HG03558 (cell line): ENCODE measurements around the gene PLOD2.
"Not testable (repeated sequence)": the region's sequence is repeated elsewhere in the genome, so short reads cannot be mapped to it uniquely, and the experiment has no call there.

Experiments used
- ATAC-seq: cut with Tn5 transposase; IDR thresholded peaks from one replicate; pipeline ENCODE4 v1.9.1; 2021; ENCODE audit warnings: moderate number of reproducible peaks; ENCODE audit not compliant: unreplicated experiment; ENCODE audit errors: extremely low read depth

The PLOD2 gene

DNA sequence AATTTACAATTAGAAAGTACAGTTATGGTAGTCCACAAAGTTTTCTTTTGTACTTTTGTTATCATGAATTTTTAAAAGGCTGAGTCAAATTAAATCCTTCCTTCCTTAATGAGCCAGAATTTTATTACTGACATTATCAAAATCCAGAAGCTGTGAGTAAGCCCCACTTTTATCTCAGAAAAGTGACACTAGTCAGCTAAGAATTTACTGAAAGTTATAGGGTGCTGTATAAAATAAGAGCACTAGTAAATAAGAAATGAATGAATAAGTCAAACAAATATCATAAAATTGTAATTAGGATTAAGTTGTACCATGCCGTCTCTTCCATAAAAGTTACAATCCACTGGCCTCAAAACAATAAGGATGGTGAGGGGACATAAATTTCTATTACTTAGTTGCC, 15.3 kb downstream of the PLOD2 start:
- no peak for ATAC-seq

DNA sequence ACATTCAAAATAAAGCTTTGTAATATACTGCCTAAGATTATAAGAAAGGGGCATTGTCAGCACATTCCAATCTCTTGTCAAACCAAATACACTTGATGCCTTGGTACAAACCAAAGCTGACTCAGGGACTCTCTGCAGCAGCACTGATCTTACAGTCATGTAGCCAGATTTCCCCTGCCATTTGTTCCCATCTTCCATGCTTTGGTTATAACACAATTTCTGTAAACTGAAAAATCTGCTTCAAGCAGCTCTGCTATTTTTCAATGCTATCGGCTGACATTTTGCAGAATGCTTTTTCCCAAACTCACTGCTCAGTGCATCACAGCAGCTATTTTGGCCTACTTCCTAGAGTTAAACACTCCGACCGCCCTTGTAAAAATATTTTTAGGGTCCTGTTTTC, 18.2 kb downstream of the PLOD2 start:
- no peak for ATAC-seq

DNA sequence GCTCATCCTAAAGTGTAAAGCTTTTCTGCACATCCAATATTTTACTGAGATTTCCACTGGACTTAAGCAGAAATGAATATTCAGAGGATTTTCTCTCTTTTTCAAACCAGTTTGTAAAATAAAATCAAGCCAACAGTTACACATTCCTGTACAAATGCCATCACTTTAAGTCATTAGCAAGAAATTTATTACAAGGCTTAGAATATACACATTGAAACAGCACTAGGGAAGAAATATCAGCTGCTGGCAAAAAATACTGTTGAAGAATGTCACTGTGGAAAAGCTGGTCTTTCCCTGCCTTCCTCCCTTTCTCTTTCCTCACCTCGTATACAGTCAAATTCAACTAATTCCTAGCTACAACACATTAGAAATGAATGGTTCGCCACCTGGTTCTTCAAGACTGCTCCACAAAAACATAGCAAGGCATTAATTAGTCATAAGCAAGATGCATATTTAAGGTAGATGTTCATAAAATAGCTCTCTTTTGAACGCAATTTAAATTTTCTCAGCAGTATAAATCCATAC, 21.3 kb downstream of the PLOD2 start:
- no peak for ATAC-seq

DNA sequence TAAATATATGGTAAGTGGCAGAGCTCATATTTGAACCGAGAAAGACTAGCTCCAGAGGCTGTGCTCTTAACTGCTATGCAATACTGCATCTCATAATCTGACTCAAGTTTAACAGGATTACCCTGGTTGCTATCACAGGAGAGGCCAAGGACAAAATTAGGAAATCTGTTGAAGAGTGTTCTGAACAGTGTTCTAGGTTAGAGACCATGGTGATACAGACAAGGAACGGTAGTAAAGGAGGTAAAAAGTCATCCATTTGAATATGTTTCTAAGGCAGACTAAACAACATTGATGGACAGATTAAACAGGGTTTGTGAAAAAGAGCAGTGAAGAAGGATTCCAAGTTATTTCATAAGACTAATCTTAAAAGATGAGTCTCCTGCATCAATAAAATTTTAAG, 22.1 kb downstream of the PLOD2 start:
- no peak for ATAC-seq

DNA sequence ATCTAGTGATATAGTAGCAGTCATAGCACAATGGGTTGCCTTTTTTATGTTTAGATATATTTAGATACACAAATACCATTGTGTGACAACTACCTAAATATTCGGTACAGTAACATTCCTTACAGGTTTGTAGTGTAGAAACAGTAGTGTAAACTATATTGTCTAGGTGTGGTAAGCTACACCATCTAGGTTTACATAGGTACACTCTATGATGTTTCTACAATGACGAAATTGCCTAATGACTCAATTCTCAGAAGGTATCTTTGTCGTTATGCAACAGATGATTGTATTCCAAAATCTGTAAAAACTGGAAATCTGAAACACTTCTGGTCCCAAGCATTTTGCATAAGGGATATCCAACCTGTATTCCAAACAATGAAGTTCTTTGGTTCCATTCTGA, 24.3 kb downstream of the PLOD2 start:
- ATAC-seq, result no peak

DNA sequence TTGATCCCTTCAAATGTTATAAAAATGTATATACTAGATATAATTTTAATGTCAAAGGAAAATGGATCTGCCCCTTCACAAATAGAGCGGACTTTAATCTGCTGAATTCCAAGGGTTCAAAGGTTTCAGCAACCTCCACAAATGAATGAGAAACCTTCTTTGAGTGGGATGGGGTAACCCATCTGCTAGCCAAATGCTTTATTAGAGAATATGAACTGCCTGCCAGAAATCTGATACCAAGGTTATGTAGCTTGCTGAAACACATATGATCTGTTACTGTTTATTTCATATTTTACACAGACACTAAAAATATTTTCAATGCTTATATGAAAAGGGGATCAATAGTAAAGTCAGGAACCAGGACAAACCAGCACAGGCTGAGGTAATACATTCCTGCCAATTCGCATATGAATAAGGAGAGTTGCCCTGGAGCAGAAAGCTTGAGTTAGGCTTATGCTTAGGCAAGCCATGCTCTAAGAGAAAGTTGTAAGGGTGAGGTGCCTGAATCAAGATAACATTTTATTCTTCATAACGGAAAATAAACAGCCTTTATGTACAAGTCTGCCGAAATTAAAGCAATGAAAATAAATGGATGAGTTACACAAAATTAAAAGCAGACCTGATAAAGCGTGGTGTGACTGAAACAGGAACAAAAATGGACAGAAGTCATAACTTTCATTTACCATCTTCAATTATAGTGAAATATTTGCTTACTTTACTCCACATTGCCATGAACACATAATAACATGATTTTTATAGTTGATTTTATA, 26.5 kb downstream of the PLOD2 start:
- ATAC-seq, result no peak

DNA sequence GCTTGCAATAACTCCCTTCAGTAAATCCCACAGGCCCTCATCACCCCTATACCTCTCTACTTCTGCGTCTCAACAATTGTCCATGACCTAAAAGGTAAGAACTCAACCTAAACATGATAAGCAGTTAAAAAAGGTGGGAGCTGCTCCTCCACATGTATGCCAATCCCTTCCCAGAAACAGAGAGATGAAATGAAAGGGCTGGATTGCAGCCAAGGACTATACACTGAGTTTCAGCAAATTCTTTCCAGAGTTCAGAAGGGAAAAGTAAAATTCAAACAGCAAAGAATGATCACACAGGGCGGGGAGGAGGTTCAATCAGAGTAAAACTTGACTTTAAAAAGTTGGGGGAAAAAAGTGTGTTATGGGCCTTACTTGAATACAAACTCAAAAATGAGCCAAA, 27.5 kb downstream of the PLOD2 start:
- no peak for ATAC-seq

DNA sequence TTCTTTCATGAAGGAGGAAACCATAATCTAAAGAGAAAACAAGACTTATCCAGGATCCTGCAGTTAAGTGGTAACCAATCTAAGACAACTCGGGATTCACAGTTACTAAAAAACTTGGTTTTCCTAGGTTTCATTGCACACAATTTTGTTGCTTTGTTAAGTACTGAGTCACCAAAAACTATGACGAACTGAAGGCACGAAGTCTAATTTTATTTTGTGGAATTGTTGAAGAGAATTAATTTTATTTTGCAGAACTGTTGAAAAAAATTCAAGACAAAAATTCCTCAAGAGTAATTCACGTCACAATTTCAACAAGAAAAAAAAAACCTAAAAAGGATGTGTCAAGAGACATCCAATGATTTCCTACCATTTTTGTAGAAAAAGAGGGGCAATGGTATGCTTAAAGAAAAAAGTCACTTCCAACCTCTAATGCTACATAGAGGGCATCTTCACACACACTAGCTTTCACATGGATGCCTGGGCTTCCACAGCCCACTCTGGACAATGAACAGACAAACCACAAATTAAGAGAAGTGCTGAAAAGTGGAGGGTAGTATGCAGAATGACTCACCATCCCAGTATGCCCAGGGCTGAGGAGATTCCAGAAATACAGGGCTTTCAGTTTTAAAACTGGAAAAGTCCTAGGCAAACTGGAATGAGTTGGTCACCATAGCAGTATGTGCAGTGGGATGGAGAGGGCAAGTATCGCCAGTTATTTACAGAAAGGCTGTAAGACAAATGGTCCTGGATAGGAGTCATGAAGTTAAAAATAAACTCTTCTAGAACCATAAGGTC, 29.2 kb downstream of the PLOD2 start:
- ATAC-seq, result no peak

DNA sequence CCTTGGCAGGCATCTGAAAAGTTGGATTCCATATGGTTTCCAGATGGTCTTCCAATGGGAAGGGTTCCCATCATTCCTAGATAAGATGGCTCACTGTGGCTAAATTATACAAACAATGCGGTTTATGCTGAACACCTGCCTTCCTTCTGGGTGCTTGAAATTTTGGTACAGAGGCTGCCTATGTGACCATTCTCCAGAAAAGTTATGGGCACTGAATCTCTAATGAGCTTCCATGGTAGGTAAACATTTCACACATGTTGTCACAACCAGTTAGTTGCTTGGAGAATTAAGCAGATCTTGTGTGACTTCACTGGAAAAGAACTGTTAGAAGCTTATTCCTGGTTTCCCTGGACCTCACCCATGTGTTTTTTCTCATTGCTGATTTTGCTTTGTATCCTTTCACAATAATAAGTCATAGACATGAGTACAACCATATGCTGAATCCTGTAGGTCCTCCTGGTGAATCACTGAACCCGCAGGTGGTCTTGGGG, 30.1 kb downstream of the PLOD2 start:
- no peak for ATAC-seq

DNA sequence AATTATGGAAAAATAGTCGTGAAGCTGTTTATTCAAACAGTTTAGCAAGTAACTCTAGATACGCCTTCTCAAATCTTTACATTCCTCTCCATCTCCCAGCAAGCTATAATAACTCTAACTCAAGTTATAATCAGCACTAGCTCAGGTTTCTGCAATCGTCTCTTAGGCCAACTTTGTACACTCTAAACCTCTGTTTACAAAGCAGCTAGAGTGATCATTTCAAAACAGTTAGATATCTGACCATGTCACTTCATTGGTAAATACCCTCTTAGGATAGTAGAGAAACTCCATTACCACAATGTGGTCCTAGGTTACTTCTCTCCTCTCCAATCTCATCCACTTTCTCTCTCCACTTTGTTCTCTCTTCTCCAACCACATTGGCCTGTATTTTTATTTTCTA, 31.2 kb downstream of the PLOD2 start:
- no peak for ATAC-seq

DNA sequence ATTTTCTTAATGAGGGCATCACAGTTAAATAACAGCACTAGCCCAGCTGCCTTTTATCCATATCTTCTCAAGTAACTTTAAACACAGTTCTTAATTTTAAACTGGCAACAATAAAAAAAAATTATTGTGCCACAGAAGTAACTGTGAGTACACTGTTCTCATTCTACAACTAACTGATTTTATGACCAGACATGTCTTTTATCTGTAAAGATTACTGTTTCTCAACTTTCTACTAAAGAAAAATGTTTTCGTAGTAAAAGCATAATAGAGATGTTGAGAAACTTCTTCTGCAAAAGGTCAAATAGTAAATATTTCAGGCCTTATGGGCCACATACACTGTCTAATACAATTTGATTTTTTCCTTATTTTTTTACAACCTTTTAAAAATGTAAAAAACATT, 32.0 kb downstream of the PLOD2 start:
- ATAC-seq, result no peak

DNA sequence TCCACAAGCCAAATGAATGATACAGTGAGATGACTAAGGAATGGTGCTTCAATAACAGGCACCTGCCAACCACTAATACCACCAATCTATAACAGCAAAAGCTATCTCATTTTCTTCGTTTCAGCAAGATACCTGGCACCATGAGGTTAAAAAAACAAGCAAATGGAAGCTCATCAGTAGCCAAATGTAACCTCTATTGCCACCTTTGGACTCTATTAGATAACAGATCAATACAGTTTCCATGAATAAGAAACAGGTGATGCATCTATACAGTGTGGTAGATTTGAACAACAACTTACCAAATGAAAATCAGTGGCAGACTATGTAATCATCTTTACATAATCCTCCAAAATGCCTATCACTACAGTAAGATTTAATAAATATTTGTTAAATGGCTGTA, 32.8 kb downstream of the PLOD2 start:
- no peak for ATAC-seq

DNA sequence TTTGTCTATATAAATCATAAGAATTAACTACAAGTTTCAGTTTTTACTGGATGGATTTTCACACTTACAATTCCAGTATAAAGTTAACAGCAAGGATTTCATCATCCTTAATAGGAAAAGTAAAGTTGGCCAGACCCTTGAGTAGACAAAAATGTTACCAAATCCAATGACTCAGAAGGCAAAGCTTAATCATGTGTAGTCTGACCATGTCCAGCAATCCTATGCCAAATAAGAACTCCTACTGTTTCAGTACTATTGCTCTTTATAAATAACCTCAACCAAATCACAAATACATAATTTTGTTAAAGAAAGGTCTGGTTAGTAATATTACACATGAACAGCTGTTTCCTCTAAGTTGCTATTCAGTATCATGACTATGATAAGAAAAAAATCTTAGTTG, 35.0 kb downstream of the PLOD2 start:
- no peak for ATAC-seq

DNA sequence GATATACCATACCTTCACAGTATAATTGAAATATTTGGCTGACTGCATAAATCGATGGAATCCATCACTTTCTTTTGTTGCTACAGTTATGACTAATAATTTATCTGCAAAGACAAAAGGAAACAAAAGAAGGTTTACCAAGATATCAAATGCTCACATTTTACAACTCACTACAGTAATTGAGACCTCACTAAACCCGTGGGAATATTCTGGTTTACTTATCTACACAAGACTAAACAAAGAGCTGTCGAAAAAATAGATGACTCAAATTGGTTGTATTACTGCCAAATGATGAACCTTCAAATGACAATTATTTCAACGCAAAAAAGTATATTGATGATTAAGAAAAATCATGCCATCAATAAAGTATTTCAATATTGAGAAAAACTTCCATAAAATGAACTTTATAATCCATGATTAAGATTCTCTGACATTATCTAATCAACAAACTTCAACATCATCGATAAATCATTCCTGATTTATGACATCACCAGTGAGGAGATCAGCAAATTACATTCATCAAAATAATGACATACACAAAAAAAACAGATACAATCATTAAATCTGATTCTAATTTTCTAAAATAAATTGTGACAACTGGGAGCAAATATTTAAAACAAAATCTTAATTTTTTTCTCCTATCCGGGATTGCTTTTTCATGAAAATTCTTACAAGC, 36.7 kb downstream of the PLOD2 start:
- ATAC-seq, result no peak

DNA sequence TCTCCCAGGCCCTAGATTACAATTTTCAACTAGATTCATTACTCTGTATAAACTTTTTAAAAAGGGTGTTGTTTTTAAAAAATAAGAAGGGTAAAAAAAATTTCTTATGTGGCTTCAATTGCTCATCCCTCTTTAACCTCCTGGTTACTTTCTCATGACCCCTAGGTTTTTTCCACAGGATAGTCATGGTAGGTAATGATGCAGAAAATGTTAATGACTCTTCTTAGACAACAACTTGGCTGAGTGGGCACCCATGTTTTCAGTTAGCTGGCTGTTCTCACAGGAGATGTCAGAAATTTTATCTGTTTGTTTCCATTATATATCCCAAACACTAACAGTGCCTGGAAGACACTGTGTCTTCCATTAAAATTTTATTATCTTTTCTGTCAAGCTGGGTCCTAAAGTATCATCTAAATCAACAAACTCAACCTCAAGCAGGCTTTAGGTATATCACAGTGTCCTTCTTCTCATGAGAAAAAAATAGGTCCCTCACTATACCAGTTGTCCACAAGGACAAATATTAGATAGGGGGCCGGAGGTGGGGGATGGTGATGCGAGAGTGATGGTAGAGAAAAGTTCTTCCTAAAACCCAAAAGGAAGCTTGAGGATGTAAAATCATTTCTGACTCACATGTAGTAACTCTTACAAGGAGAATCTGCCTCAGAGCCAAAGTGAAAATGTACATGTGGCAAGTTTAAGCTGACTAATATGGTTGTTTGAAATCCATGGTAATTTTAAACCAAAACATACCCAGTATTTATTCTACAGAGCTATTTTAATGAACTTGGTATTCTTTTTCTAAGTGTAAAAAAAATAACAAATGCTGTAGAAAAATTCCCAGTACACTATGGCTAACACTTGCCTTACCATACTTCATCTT, 43.3 kb downstream of the PLOD2 start:
- ATAC-seq, result no peak

DNA sequence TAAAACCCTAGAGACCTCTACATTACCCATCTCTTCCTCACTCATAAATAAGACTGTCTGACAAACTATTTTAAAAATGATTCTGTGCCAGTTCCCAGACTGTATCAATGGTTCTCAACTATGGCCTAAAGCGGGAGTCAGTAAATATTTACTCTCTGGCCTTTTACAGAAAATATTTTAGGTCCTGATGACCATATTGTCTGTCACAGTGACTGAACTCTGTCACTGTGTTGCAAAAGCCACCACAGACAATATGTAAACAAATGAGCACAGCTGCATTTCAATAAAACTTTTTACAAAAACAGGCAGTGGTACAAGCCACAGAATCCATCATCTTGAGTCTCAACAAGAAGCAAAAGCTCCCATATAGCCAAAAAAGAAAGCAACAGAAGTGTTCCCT, 45.4 kb downstream of the PLOD2 start:
- ATAC-seq, result no peak

DNA sequence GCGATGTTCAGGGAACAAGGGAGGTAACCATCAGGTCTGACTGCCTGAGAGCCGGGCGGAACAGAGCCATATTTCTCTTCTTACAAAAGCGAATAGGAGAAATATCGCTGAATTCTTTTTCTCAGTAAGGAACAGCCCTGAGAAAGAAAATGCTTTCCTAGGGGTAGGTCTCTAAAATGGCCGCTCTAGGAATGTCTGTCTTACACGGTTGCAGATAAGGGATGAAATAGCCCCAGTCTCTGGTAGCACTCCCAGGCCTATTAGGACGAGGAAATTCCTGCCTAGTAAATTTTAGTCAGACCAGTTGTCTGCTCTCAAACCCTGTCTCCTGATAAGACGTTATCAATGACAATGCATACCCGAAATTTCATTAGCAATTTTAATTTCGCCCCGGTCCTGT, 47.2 kb downstream of the PLOD2 start:
- ATAC-seq, result not testable (repeated sequence)

DNA sequence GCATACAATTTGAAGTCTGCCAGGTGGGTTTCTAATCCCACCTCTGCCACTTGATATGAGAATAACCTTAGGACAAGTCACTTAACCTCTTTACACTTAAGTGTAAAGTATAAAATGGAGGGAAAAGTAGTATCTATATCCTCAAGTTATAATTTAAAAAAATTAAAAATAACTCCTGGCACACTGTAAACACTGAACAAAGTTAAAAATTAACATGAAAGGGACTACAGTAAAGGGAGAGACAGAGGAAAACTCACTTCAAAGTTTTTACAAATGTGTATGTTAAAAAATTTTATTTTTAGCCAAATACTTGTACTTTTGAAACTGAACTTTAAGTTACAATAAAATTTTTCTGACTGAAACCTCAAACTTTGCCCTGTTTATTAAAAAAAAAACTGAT, 49.6 kb downstream of the PLOD2 start:
- ATAC-seq, result no peak

DNA sequence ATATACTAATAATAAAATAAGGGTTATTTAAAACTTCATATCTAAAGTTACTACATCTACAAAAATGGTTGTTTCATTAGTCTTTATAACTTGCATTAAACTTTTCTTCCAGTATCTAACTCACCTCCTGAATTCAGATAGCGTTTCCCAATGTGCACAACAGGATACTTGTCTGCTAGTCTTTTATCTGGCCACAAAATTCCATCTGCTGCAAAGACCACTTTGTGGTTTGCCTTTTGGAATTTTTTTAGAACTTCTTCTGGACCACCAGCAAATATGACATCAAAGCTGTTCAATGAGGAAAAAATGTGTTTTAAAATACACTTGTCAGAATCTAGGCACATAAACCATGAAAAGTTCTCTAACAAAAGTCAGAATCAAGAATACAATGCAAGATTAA, 50.8 kb downstream of the PLOD2 start:
- ATAC-seq, result no peak

DNA sequence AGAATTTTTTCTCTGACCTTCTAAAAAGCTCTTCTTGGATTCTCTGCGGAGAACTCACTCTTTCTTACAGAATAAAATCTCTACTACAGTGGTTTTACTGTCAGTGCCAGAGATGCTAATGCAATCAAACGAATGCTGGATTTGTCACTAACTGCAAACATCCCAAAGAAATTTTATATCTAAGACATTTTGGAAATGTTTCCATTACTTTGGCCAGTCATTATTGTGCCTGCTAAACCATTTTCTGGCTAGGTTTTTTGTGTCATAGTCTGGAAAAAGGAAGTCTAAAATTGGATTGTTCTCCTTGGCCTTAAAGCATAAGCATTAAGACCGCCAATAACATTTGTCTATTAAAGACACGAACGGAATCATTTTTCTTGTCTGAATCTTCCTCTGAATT, 54.0 kb downstream of the PLOD2 start:
- no peak for ATAC-seq
